DOHH2 (cell line): ENCODE data around the gene PLEKHG4B.

ENCODE experiments used
- EZH2phosphoT487 ChIP-seq: fragments of 200-600 bp; sonication (generic); IDR thresholded peaks from 2 replicates; pipeline ENCODE4 v1.6.1; 2017; ENCODE audit warnings: borderline replicate concordance, mild to moderate bottlenecking, antibody characterized with exemption, low read length, moderate library complexity, mixed read lengths
- TF ChIP-seq, protein P1 (sequence below): fragments of 200-600 bp; sonication (generic); IDR thresholded peaks from one replicate; pipeline ENCODE4 v1.5.1; 2014; ENCODE audit warnings: antibody characterized with exemption, mild to moderate bottlenecking, low read depth, low read length; ENCODE audit not compliant: poor library complexity, severe bottlenecking

GRCh38 chr5:152077-152476, 60.1 kb downstream of the PLEKHG4B start:
- TF ChIP-seq, protein P1, sequence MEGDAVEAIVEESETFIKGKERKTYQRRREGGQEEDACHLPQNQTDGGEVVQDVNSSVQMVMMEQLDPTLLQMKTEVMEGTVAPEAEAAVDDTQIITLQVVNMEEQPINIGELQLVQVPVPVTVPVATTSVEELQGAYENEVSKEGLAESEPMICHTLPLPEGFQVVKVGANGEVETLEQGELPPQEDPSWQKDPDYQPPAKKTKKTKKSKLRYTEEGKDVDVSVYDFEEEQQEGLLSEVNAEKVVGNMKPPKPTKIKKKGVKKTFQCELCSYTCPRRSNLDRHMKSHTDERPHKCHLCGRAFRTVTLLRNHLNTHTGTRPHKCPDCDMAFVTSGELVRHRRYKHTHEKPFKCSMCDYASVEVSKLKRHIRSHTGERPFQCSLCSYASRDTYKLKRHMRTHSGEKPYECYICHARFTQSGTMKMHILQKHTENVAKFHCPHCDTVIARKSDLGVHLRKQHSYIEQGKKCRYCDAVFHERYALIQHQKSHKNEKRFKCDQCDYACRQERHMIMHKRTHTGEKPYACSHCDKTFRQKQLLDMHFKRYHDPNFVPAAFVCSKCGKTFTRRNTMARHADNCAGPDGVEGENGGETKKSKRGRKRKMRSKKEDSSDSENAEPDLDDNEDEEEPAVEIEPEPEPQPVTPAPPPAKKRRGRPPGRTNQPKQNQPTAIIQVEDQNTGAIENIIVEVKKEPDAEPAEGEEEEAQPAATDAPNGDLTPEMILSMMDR, result no peak
- no peak for TF ChIP-seq EZH2phosphoT487
